Nephron (organoid): ENCODE results near the gene TMEM61.

Experiments
- H3K27ac Mint-ChIP-seq, 3 experiments: 2 replicates each; pipeline ENCODE4 v1.8.0; 2020; ENCODE audit warnings: mixed read lengths in 3 of 3, mild to moderate bottlenecking in 2 of 3, moderate library complexity in 1 of 3
- H3K27me3 Mint-ChIP-seq: 2 replicates; pipeline ENCODE4 v1.8.0; 2021; ENCODE audit warnings: low read depth, mild to moderate bottlenecking, moderate library complexity, mixed read lengths
- H3K36me3 Mint-ChIP-seq: 2 replicates; pipeline ENCODE4 v1.8.0; 2020; ENCODE audit warnings: low read depth, mixed read lengths
- H3K4me1 Mint-ChIP-seq: 2 replicates; pipeline ENCODE4 v1.8.0; 2020; ENCODE audit warnings: mixed read lengths
- H3K4me3 Mint-ChIP-seq, 3 experiments: 2 replicates each; pipeline ENCODE4 v1.8.0; 2020; ENCODE audit warnings: mild to moderate bottlenecking in 3 of 3, mixed read lengths in 3 of 3, moderate library complexity in 2 of 3
- H3K9me3 Mint-ChIP-seq: 2 replicates; pipeline ENCODE4 v1.8.0; 2020; ENCODE audit warnings: mixed read lengths
- CTCF ChIP-seq, 3 experiments: fragments of 200-600 bp; sonication (generic); IDR thresholded peaks; one replicate each; pipeline ENCODE4 v1.5.0; 2021; ENCODE audit warnings: antibody characterized with exemption in 3 of 3; ENCODE audit not compliant: unreplicated experiment in 3 of 3

The TMEM61 gene

GRCh38 chr1:54949053-54949452, 31.4 kb upstream of the TMEM61 start:
- Mint-ChIP-seq H3K27ac (peak overlapping the region in 1 of 3 experiments; percentile 4), H3K4me3 (no peak overlapping the region), H3K9me3 (no peaks in the 10 kb centered on the region), H3K27me3 (peaks cover 13% of the 10 kb centered on the region), H3K36me3 (no peaks in the 10 kb centered on the region), H3K4me1 (peaks cover 18% of the 10 kb centered on the region)
- no peak for TF ChIP-seq CTCF (IDR thresholded peaks at IDR 0.05; ENCODE audit: unreplicated experiment in 3 of 3)

- Mint-ChIP-seq H3K4me3 (peak overlapping the region in 2 of 3 experiments; percentile 5 to 16), H3K4me1 (peaks cover 15% of the 10 kb centered on the region), H3K9me3 (peaks cover 2% of the 10 kb centered on the region), H3K27me3 (peaks cover 10% of the 10 kb centered on the region), H3K36me3 (no peaks in the 10 kb centered on the region), H3K27ac (peak overlapping the region; percentile 60 to 74 (median 63))
- no peak for TF ChIP-seq CTCF (IDR thresholded peaks at IDR 0.05; ENCODE audit: unreplicated experiment in 3 of 3)
Measured at GRCh38 chr1:54950006-54950368, 30.4 kb upstream of the TMEM61 start.

- Mint-ChIP-seq H3K27ac (peak overlapping the region; percentile 60 to 74 (median 63)), H3K4me3 (peak overlapping the region; percentile 4 to 30 (median 16)), H3K27me3 (peaks cover 10% of the 10 kb centered on the region), H3K36me3 (no peaks in the 10 kb centered on the region), H3K4me1 (peaks cover 11% of the 10 kb centered on the region), H3K9me3 (peaks cover 6% of the 10 kb centered on the region)
- TF ChIP-seq CTCF (IDR thresholded peaks at IDR 0.05; ENCODE audit: unreplicated experiment in 3 of 3) = peak; percentile 71 to 84 (median 84)
Measured at GRCh38 chr1:54950369-54951163, 29.9 kb upstream of the TMEM61 start.

GRCh38 chr1:54951810-54952226, 28.6 kb upstream of the TMEM61 start:
- Mint-ChIP-seq H3K27me3 (peaks cover 10% of the 10 kb centered on the region), H3K4me3 (no peak overlapping the region), H3K27ac (no peak overlapping the region), H3K9me3 (peaks cover 11% of the 10 kb centered on the region), H3K36me3 (no peaks in the 10 kb centered on the region), H3K4me1 (peaks cover 11% of the 10 kb centered on the region)
- TF ChIP-seq CTCF (IDR thresholded peaks at IDR 0.05; ENCODE audit: unreplicated experiment in 3 of 3) = no peak

- Mint-ChIP-seq H3K27me3 (peaks cover 6% of the 10 kb centered on the region), H3K27ac (no peak overlapping the region), H3K36me3 (no peaks in the 10 kb centered on the region), H3K9me3 (peaks cover 19% of the 10 kb centered on the region), H3K4me3 (no peak overlapping the region), H3K4me1 (peaks cover 11% of the 10 kb centered on the region)
- no peak for TF ChIP-seq CTCF (IDR thresholded peaks at IDR 0.05; ENCODE audit: unreplicated experiment in 3 of 3)
Measured at GRCh38 chr1:54952950-54953718, 27.3 kb upstream of the TMEM61 start.
